Stomach (tissue), 9 donors: ENCODE measurements around the gene USP24. TPM values are rescaled to one million over a fixed set of nuclear protein-coding genes. Genes with fewer than 3 reads are reported as not detected.

ENCODE experiments used
- DNase-seq, 2 donors: peaks; one replicate each; pipeline versions ENCODE4 v3.0.0 to v3.0.0-alpha.2; 2013 to 2019
- H3K27ac ChIP-seq, 5 donors: fragments of 200-600 bp in 4 of 5; sonication (generic) in 4 of 5; one replicate each; pipeline ENCODE4 v1.5.1; 2013 to 2019; ENCODE audit warnings: mild to moderate bottlenecking in 1 of 5, moderate library complexity in 1 of 5
- H3K27me3 ChIP-seq, 3 donors: fragments of 200-600 bp; sonication (generic); one replicate each; pipeline ENCODE4 v1.5.1; 2017 to 2019; ENCODE audit warnings: mixed run types in 1 of 3
- H3K36me3 ChIP-seq, 4 donors: fragments of 200-600 bp; sonication (generic); 1 replicate in 3 of 4; 2 replicates in 1 of 4; pipeline ENCODE4 v1.5.1; 2016 to 2019
- H3K4me1 ChIP-seq, 4 donors: fragments of 200-600 bp; sonication (generic); one replicate each; pipeline ENCODE4 v1.5.1; 2016 to 2019
- H3K4me3 ChIP-seq, 4 donors: fragments of 200-600 bp; sonication (generic) in 3 of 4; one replicate each; pipeline ENCODE4 v1.5.1; 2016 to 2019; ENCODE audit warnings: mild to moderate bottlenecking in 1 of 4
- H3K9me3 ChIP-seq, 4 donors: fragments of 200-600 bp; sonication (generic); one replicate each; pipeline ENCODE4 v1.5.1; 2016 to 2019
- EP300 ChIP-seq: sonication (generic); formaldehyde crosslinking; IDR thresholded peaks from one replicate; pipeline ENCODE4 v1.6.1; 2017; ENCODE audit warnings: antibody characterized with exemption
- POLR2A ChIP-seq, 4 donors: fragments of 450-650 bp; IDR thresholded peaks; one replicate each; pipeline ENCODE4 v1.6.1; 2016; ENCODE audit warnings: antibody characterized with exemption in 4 of 4, control low read depth in 2 of 4, mild to moderate bottlenecking in 1 of 4, moderate library complexity in 1 of 4
- POLR2AphosphoS5 ChIP-seq, 3 donors: sonication (generic); formaldehyde crosslinking; IDR thresholded peaks; one replicate each; pipeline ENCODE4 v1.6.1; 2016; ENCODE audit warnings: antibody characterized with exemption in 3 of 3
- WGBS, 5 donors: extraction: QIAGEN DNeasy Blood & Tissue Kit in 3 of 5; methylation state at CpG; one replicate each; pipeline versions ENCODE4 v1.1.5 to v1.1.7; 2013 to 2018; 5-methylcytosine and 5-hydroxymethylcytosine counted together
- intact Hi-C: fragments of 100-400 bp; cut with DNase I; formaldehyde crosslinking; loops from one replicate; pipeline ENCODE4 v1.15.1; 2023; ENCODE audit warnings: low total_unique reads
- polyA plus RNA-seq, 3 donors: library from polyadenylated mRNA; stranded (reverse); fragments of 200-250 nt; gene quantifications; one replicate each; pipeline ENCODE4 v1.2.3, GENCODE V29; 2013
- total RNA-seq, 5 donors: library from RNA; depleted of rRNA; stranded (reverse); fragments of >200 nt; gene quantifications; one replicate each; pipeline versions ENCODE4 v1.1.0 to v1.2.3, GENCODE V29; 2014 to 2016
- TF ChIP-seq, protein P1 (sequence below), 7 experiments: fragments of 450-650 bp in 4 of 7; fragments of 200-600 bp in 3 of 7; sonication (generic) in 3 of 7; IDR thresholded peaks; one replicate each; pipeline ENCODE4 v1.5.1; 2016 to 2019; ENCODE audit warnings: antibody characterized with exemption in 7 of 7, control low read depth in 2 of 7, mild to moderate bottlenecking in 1 of 7
- donor health status: healthy with polysubstance abuse.
- donor health status: Bipolar disorder and iron deficiency.
- donor health status: healthy.

The USP24 gene
- total and polyA plus RNA-seq, 8 donors = 5.5 to 114 (median 17.0) TPM

- H3K9me3 ChIP-seq = no peaks in the 10 kb centered on the region
- no peak overlapping the region for H3K4me3 ChIP-seq
- no peaks in the 10 kb centered on the region for H3K27me3 ChIP-seq
- intact Hi-C loops = no loop called here
- peaks cover 9 to 93% (median 76%) of the 10 kb centered on the region in 4 donors for H3K36me3 ChIP-seq
- peaks cover 0 to 16% (median 3%) of the 10 kb centered on the region in 4 donors for H3K4me1 ChIP-seq
- 92 to 98% (median 95%) methylated on average over 2 of the region's 2 CpGs for WGBS, 5 donors
- DNase-seq = no peak
- no peak overlapping the region for H3K27ac ChIP-seq
- TF ChIP-seq POLR2AphosphoS5 (IDR thresholded peaks at IDR 0.05) = no peak
- TF ChIP-seq EP300 = no peak
- no peak for TF ChIP-seq POLR2A (IDR thresholded peaks at IDR 0.05)
- TF ChIP-seq, protein P1, sequence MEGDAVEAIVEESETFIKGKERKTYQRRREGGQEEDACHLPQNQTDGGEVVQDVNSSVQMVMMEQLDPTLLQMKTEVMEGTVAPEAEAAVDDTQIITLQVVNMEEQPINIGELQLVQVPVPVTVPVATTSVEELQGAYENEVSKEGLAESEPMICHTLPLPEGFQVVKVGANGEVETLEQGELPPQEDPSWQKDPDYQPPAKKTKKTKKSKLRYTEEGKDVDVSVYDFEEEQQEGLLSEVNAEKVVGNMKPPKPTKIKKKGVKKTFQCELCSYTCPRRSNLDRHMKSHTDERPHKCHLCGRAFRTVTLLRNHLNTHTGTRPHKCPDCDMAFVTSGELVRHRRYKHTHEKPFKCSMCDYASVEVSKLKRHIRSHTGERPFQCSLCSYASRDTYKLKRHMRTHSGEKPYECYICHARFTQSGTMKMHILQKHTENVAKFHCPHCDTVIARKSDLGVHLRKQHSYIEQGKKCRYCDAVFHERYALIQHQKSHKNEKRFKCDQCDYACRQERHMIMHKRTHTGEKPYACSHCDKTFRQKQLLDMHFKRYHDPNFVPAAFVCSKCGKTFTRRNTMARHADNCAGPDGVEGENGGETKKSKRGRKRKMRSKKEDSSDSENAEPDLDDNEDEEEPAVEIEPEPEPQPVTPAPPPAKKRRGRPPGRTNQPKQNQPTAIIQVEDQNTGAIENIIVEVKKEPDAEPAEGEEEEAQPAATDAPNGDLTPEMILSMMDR (IDR thresholded peaks at IDR 0.05) = no peak
Observed at GRCh38 chr1:55164906-55165305, 50.3 kb downstream of the USP24 start.

GRCh38 chr1:55159571-55159970 lies 55.6 kb downstream of the USP24 start:
- TF ChIP-seq, protein P1 (IDR thresholded peaks at IDR 0.05) = no peak
- TF ChIP-seq POLR2AphosphoS5 (IDR thresholded peaks at IDR 0.05) = no peak
- TF ChIP-seq POLR2A (IDR thresholded peaks at IDR 0.05) = no peak
- TF ChIP-seq EP300 = no peak
- Histone ChIP-seq H3K4me3 (no peak overlapping the region), H3K9me3 (no peaks in the 10 kb centered on the region), H3K27me3 (no peaks in the 10 kb centered on the region), H3K27ac (no peak overlapping the region), H3K4me1 (peaks cover 0 to 3% (median 0%) of the 10 kb centered on the region in 4 donors), H3K36me3 (peaks cover 7 to 96% (median 83%) of the 10 kb centered on the region in 4 donors)
- WGBS, 5 donors = 96 to 100% (median 98%) methylated on average over 2 of the region's 2 CpGs
- intact Hi-C loops = no loop called here
- DNase-seq = no peak

GRCh38 chr1:55156608-55157007 lies 58.6 kb downstream of the USP24 start:
- Histone ChIP-seq H3K36me3 (peaks cover 13 to 100% (median 96%) of the 10 kb centered on the region in 4 donors), H3K9me3 (no peaks in the 10 kb centered on the region), H3K27ac (no peak overlapping the region), H3K4me1 (peaks cover 0 to 6% (median 0%) of the 10 kb centered on the region in 4 donors), H3K4me3 (no peak overlapping the region), H3K27me3 (no peaks in the 10 kb centered on the region)
- intact Hi-C loops = no loop called here
- 92 to 98% (median 97%) methylated on average over 3 of the region's 3 CpGs for WGBS, 5 donors
- no peak for DNase-seq
- TF ChIP-seq, protein P1 (IDR thresholded peaks at IDR 0.05) = no peak
- TF ChIP-seq EP300 (no peak), POLR2A (IDR thresholded peaks at IDR 0.05) (no peak), POLR2AphosphoS5 (IDR thresholded peaks at IDR 0.05) (no peak)

- no peak overlapping the region for H3K27ac ChIP-seq
- peaks cover 13 to 99% (median 95%) of the 10 kb centered on the region in 4 donors for H3K36me3 ChIP-seq
- H3K4me3 ChIP-seq = no peak overlapping the region
- peaks cover 0 to 7% (median 0%) of the 10 kb centered on the region in 4 donors for H3K4me1 ChIP-seq
- DNase-seq = no peak
- H3K9me3 ChIP-seq = no peaks in the 10 kb centered on the region
- TF ChIP-seq, protein P1 (IDR thresholded peaks at IDR 0.05) = no peak
- TF ChIP-seq POLR2A (IDR thresholded peaks at IDR 0.05) (no peak), EP300 (no peak), POLR2AphosphoS5 (IDR thresholded peaks at IDR 0.05) (no peak)
- no peaks in the 10 kb centered on the region for H3K27me3 ChIP-seq
- intact Hi-C loops = no loop called here
Observed at GRCh38 chr1:55156093-55156492, 59.1 kb downstream of the USP24 start.
